ENCODE results near the gene TXNDC16. TPM values are rescaled to one million over a fixed set of nuclear protein-coding genes. Genes with fewer than 3 reads are reported as not detected.

TXNDC16 gene
- polyA plus RNA-seq, 1 donor (not counting 4 experiments of a cell fraction or from before 2014, with no cell fraction given), result 1.9 TPM

DNA sequence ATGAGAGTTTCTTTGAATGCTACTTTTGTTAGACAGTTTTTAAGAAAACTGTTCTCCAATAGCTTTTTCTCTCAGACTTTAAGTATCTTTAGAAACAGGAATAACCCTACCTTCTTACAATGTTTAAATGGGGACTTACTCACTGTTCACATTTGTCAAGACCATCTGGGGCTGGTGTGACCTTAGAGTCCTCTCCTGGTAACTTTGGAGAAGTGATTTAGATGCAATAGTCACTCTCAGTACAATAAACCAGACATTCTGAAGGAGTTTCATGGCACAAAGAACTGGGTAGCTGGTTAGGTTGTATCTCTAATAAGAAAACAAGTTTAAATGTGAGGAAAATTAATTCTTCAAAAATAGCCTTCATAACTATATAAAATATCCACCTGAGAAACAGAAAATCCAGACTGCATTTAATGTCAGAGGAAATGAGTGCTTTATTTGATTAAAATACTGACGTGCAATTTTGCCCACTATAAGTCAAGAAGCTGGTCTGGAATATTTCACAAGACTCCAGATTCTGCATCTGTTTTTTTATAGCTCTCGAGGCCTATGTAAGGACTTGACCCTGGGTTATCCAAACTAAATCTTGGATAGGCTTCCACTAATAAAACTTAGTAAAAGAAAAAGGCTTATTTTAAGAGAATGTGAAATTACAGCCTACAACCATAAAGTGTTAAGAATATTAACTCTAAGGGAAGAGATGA, 129.5 kb downstream of the TXNDC16 start:
- FAIRE-seq, result no peak

DNA sequence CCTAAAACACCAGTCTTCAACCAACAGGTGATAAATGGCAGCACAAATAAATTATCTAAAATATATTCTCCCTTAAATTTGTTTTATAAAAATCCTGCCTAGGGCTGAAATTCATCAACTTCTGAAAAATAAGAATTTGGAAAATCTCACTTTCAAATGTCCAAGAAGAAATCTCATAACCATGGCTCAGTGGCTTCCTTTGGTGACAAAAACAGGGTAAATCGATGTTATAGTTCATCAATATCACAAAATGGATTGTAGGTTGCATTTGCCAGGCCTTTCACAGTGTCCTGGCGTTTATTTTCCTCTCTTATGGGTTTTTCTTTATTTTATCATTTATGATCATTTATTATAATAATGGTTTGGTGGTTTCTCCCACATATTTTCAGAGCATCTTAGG, 135.2 kb downstream of the TXNDC16 start:
- FAIRE-seq (no peak), DNase-seq (ENCODE audit: low read depth, low spot score) (no peak)
- Histone ChIP-seq H3K9me1 (ENCODE audit: control insufficient read depth, extremely low read depth, insufficient read depth, low read length) (no peaks in the 10 kb centered on the region), H3K4me2 (ENCODE audit: control insufficient read depth, extremely low read depth, insufficient read depth, low read depth, low read length) (no peak overlapping the region), H3K27ac (ENCODE audit: control insufficient read depth, insufficient read depth, low read length) (no peak overlapping the region), H3K79me2 (ENCODE audit: control insufficient read depth, insufficient read depth, low read length) (no peaks in the 10 kb centered on the region), H2AFZ (ENCODE audit: control insufficient read depth, low read length) (no peak overlapping the region), H3K9ac (ENCODE audit: control insufficient read depth, extremely low read depth, insufficient read depth, low read length) (no peak overlapping the region), H3K27me3 (ENCODE audit: control insufficient read depth, extremely low read depth, insufficient read depth, low read length) (no peaks in the 10 kb centered on the region), H3K36me3 (ENCODE audit: control insufficient read depth in 2 of 2, extremely low read depth in 1 of 2, insufficient read depth in 2 of 2, low read length in 2 of 2) (no peaks in the 10 kb centered on the region), H3K4me3 (ENCODE audit: control insufficient read depth in 2 of 3, extremely low read depth in 1 of 3, insufficient read depth in 2 of 3, low read depth in 1 of 3, low read length in 3 of 3) (no peak overlapping the region), H3K9me3 (ENCODE audit: control insufficient read depth, low read depth, low read length) (no peaks in the 10 kb centered on the region), H4K20me1 (ENCODE audit: control insufficient read depth, extremely low read depth, insufficient read depth, low read length) (no peaks in the 10 kb centered on the region), H3K4me1 (ENCODE audit: control insufficient read depth, extremely low read depth, insufficient read depth, low read length) (no peaks in the 10 kb centered on the region)
- TF ChIP-seq EZH2 (IDR thresholded peaks at IDR 0.05; ENCODE audit: low read length), result no peak
- TF ChIP-seq CTCF (optimal IDR thresholded peaks at IDR 0.05 in 1 of 3, IDR thresholded peaks at IDR 0.05 in 1 of 3, conservative IDR thresholded peaks at IDR 0.05 in 1 of 3; ENCODE audit: extremely low read depth in 1 of 3, insufficient read depth in 2 of 3, low read length in 3 of 3), result no peak
- dilution Hi-C loops (cut with MboI; ENCODE audit: extremely low pct_ligation_motif_present, low sequenced_read_pairs), result no loop called here

More for the DNA sequence above, 129.5 kb downstream of the TXNDC16 start:
- no peaks in the 10 kb centered on the region for H3K9me3 ChIP-seq (ENCODE audit: control insufficient read depth, low read depth, low read length)
- H2AFZ ChIP-seq (ENCODE audit: control insufficient read depth, low read length), result no peak overlapping the region
- TF ChIP-seq EZH2 (IDR thresholded peaks at IDR 0.05; ENCODE audit: low read length) (no peak), CTCF (optimal IDR thresholded peaks at IDR 0.05 in 1 of 3, IDR thresholded peaks at IDR 0.05 in 1 of 3, conservative IDR thresholded peaks at IDR 0.05 in 1 of 3; ENCODE audit: extremely low read depth in 1 of 3, insufficient read depth in 2 of 3, low read length in 3 of 3) (no peak)
- H3K4me1 ChIP-seq (ENCODE audit: control insufficient read depth, extremely low read depth, insufficient read depth, low read length), result no peaks in the 10 kb centered on the region
- H3K79me2 ChIP-seq (ENCODE audit: control insufficient read depth, insufficient read depth, low read length), result no peaks in the 10 kb centered on the region
- no peaks in the 10 kb centered on the region for H4K20me1 ChIP-seq (ENCODE audit: control insufficient read depth, extremely low read depth, insufficient read depth, low read length)
- no peak overlapping the region for H3K4me2 ChIP-seq (ENCODE audit: control insufficient read depth, extremely low read depth, insufficient read depth, low read depth, low read length)
- H3K9me1 ChIP-seq (ENCODE audit: control insufficient read depth, extremely low read depth, insufficient read depth, low read length), result no peaks in the 10 kb centered on the region
- H3K36me3 ChIP-seq (ENCODE audit: control insufficient read depth in 2 of 2, extremely low read depth in 1 of 2, insufficient read depth in 2 of 2, low read length in 2 of 2), result no peaks in the 10 kb centered on the region
- dilution Hi-C loops (cut with MboI; ENCODE audit: extremely low pct_ligation_motif_present, low sequenced_read_pairs), result no loop called here
- H3K4me3 ChIP-seq (ENCODE audit: control insufficient read depth in 2 of 3, extremely low read depth in 1 of 3, insufficient read depth in 2 of 3, low read depth in 1 of 3, low read length in 3 of 3), result no peak overlapping the region
- no peaks in the 10 kb centered on the region for H3K27me3 ChIP-seq (ENCODE audit: control insufficient read depth, extremely low read depth, insufficient read depth, low read length)
- H3K9ac ChIP-seq (ENCODE audit: control insufficient read depth, extremely low read depth, insufficient read depth, low read length), result no peak overlapping the region
- no peak overlapping the region for H3K27ac ChIP-seq (ENCODE audit: control insufficient read depth, insufficient read depth, low read length)
- DNase-seq (ENCODE audit: low read depth, low spot score), result no peak

Measured in keratinocyte (primary cell).